Left renal cortex interstitium (tissue), 4 donors: ENCODE measurements around the gene HNRNPL. TPM values are rescaled to one million over a fixed set of nuclear protein-coding genes. Genes with fewer than 3 reads are reported as not detected.

Source experiments
- DNase-seq, 4 donors: peaks; one replicate each; pipeline ENCODE4 v3.0.0-alpha.2; 2013; ENCODE audit warnings: low read depth in 4 of 4, low spot score in 2 of 4, missing footprints in 1 of 4
- polyA plus RNA-seq, 4 donors: library from polyadenylated mRNA; unstranded; fragments of 120-200 nt; gene quantifications; one replicate each; pipeline ENCODE4 v1.2.1, GENCODE V29; 2013; ENCODE audit not compliant: insufficient read length in 4 of 4

The HNRNPL gene
- polyA plus RNA-seq, 4 donors = 434 to 500 (median 466) TPM

DNA sequence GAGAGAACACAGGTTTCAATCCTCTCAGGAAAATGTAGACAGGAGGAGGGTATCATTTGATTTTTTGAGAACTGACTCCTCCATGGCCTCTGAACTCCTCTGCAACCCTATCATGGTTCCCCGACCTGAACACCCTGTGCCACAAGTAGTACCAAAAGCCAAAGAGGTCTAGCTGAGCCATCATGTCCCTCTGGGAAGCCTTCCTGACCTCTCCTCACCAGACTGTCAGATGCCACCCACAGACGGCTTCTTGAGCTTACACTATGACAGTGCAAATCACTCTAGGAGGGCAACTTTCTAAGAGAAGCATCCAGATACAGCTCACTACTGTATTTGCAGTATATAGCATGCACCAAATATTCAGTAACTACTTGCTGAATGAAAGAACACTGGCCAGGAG is 3.7 kb downstream of the HNRNPL start:
- DNase-seq = no peak

DNA sequence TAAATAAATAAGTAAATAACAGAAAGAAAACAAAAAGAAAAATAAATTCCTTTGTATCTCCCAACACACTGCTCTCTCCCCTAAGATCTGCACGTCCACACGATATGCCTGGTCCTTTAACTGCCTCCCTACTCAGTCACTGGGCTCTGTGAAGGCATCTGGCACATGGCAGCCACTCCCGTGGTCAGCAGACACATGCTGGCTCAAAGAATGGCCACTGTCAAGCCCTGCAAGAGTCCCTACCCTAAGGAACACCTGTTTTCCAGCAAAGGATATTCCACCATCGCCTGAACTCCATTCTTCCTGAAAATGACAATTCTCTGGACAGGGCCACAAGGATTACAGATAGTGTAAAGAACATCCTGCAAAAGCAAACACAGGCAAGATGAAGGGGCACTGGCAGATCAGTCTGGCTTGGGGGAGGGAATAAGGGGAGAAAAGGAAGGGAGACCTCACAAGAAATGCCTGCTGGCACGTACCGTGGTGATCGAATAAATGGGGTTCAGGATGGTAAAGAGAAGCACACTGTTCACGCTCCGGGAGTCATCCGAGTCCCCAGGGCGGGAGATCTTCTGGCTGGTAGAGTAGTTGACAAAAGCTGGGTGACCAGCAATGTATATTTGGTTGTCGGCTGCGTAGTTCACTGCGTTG is 4.3 kb downstream of the HNRNPL start:
- DNase-seq = no peak

GRCh38 chr19:38844093-38844686 is 5.6 kb downstream of the HNRNPL start:
- DNase-seq = no peak

- DNase-seq = no peak
Measured at GRCh38 chr19:38843175-38843758, 6.5 kb downstream of the HNRNPL start.

- no peak for DNase-seq
Measured at GRCh38 chr19:38842439-38843174, 7.2 kb downstream of the HNRNPL start.

GRCh38 chr19:38841787-38842438 is 7.9 kb downstream of the HNRNPL start:
- no peak for DNase-seq

GRCh38 chr19:38841180-38841766 is 8.5 kb downstream of the HNRNPL start:
- no peak for DNase-seq

- no peak for DNase-seq
Measured at GRCh38 chr19:38840583-38840968, 9.2 kb downstream of the HNRNPL start.

- no peak for DNase-seq
Measured at GRCh38 chr19:38839816-38840582, 9.8 kb downstream of the HNRNPL start.

DNA sequence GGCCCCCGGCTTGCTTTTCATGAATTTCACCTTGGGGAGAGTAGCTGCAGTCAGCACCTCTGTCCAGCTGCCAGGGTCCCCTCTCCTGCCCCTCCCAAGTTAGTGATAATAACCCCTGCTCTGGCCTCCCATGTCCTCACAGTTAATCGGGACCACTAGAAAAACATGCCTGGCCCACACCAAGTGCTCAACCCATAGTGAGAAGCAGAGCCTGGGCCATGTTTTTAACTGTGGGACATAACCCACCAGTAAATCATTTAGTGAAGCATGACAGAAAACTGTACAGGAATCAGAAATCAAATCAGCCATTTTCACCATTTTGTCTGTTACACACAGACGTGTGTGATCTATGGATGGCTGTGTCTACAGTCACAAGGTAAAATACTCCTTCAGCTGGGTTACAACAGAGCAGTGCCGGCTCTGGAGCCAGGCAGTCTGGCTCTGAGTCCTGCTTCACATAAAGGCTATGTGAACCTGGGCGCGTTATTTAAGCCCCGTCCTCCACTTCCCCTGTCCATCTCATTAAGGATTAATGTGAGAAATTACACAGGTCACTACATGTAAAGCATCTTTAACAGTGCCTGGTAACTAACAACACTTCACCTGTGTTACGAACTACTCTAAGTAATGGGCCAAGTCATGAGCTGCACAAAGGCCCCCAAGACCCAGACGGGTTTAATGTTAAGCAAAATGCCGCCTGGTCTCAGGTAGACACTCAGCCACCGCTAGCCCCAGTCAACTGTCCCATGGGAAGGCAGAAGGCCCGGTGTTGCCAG is 10.6 kb downstream of the HNRNPL start:
- no peak for DNase-seq

- DNase-seq = no peak
Measured at GRCh38 chr19:38838208-38838985, 11.4 kb downstream of the HNRNPL start.

- no peak for DNase-seq
Measured at GRCh38 chr19:38837656-38838121, 12.1 kb downstream of the HNRNPL start.

- no peak for DNase-seq
Measured at GRCh38 chr19:38836983-38837626, 12.7 kb downstream of the HNRNPL start.

DNA sequence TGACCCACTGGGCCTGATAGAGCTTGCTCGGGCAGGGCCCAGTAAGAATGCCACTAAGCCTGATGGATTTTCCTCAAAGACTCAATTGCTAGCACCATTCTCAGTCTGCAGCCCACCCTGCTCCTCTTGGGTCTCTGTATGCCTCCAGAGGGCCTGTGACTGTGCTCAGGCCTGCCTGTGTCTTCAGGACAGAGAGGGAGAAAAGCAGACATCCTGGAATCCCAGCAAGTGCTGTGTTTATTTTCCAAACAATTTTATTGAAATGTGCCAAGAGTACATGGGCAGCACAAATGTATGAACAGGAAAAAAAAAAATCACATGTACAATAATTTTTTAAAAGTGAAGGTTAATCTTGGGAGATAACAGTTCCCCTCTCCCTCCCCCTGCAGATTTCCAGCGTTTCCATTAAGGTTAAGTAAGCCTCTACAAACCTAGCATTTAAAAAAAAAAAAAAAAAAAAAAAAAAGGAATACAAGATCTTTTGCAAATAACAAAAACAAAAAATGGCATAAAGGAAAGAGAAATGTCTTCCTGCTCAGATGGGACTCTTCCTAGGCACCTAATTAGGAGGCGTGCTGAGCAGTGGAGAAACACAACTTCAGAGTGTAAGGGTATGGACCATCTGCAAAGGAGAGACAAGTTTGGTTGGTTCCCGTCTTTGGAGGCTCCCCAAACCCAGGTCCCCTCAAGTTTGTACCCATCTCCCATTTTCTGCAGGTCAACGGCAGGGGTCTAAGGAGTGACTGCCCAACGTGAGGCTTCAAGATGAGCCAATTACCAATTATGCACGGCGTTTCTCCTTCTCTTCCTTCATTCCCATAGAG is 13.4 kb downstream of the HNRNPL start:
- no peak for DNase-seq

DNA sequence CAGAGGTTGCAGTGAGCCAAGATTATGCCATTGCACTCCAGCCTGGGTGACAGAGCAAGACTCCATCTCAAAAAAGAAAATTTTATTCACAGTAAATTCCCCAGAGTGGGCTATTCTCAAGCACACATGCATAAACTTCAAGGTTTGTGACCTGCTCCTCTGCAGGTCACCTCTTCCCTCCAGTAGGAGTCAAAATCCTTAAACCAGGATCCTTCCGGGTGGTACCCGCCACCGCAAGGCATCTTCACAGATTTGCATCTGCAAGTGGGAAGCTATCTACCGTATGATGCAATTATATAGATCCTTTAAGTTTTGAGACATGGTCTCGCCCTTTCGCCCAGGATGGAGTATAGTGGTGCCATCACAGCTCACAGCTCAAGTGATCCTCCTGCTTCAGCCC is 15.2 kb downstream of the HNRNPL start:
- no peak for DNase-seq

- no peak for DNase-seq
Measured at GRCh38 chr19:38834104-38834490, 15.7 kb downstream of the HNRNPL start.

GRCh38 chr19:38833092-38833425 is 16.7 kb downstream of the HNRNPL start:
- DNase-seq = no peak
